HG02798 (cell line): Measurements from ENCODE around the gene CHCHD3.
A peak's percentile ranks its signal among the peaks of the same experiment; 100 is the strongest.
"Not testable (repeated sequence)": the region's sequence is repeated elsewhere in the genome, so short reads cannot be mapped to it uniquely, and the experiment has no call there.

Experiments used
- ATAC-seq: cut with Tn5 transposase; IDR thresholded peaks from one replicate; pipeline ENCODE4 v1.9.1; 2021; ENCODE audit warnings: mild to moderate bottlenecking; ENCODE audit not compliant: unreplicated experiment, poor library complexity

The CHCHD3 gene

DNA sequence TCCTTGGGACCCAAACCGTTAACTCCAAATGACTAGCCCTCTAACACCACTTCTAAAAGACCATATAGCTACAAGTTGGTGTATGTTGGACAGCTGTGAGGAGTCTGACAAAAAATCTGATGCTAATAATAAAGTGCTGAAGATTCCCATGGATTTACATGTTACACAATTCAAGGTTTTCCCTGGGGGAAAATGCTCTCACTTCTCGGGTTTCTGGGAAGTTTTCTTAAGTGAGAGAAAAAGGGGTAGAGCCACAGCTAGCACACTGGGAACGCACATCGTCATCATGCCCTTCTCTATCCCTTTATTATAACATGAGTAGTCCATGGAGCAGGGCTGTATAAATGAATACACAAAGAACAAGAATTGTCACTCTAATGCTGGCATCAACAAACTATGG, 162.1 kb downstream of the CHCHD3 start:
- no peak for ATAC-seq

GRCh38 chr7:132915647-132916046, 166.2 kb downstream of the CHCHD3 start:
- ATAC-seq, result no peak

GRCh38 chr7:132910657-132911056, 171.2 kb downstream of the CHCHD3 start:
- no peak for ATAC-seq

- no peak for ATAC-seq
These were observed 174.4 kb downstream of the CHCHD3 start for GRCh38 chr7:132907380-132907940.

- peak; percentile 63 for ATAC-seq
These were observed 175.6 kb downstream of the CHCHD3 start for GRCh38 chr7:132906193-132906835.

- ATAC-seq, result peak; percentile 42
These were observed 176.8 kb downstream of the CHCHD3 start for GRCh38 chr7:132905136-132905535.

- no peak for ATAC-seq
These were observed 177.7 kb downstream of the CHCHD3 start for GRCh38 chr7:132904209-132904608.

DNA sequence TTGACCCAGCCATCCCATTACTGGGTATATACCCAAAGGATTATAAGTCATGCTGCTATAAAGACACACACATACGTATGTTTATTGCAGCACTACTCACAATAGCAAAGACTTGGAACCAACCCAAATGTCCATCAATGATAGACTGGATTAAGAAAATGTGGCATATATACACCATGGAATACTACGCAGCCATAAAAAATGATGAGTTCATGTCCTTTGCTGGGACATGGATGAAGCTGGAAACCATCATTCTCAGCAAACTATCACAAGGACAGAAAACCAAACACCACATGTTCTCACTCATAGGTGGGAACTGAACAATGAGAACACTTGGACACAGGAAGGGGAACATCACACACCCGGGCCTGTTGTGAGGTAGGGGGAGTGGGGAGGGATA, 179.6 kb downstream of the CHCHD3 start:
- not testable (repeated sequence) for ATAC-seq

DNA sequence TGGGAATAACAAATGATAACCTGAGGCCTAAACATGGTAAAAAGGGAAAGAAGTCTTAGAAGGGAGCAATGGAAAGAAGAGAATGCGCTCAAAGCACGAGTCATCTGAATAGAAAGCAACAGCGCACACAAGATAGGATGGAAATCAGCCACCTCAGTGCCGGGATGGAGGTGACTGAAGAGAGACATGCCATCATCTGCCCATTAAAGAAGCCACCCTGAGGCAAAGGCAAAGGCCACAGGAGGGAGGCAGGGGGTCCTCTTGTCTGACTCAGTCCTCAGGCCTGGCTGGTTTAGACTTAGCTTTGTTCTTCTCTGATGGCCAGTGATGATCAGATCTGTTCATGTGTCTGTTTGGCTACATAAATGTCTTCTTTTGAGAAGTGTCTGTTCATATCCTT, 180.6 kb downstream of the CHCHD3 start:
- ATAC-seq, result no peak

- no peak for ATAC-seq
These were observed 182.1 kb downstream of the CHCHD3 start for GRCh38 chr7:132899833-132900232.

DNA sequence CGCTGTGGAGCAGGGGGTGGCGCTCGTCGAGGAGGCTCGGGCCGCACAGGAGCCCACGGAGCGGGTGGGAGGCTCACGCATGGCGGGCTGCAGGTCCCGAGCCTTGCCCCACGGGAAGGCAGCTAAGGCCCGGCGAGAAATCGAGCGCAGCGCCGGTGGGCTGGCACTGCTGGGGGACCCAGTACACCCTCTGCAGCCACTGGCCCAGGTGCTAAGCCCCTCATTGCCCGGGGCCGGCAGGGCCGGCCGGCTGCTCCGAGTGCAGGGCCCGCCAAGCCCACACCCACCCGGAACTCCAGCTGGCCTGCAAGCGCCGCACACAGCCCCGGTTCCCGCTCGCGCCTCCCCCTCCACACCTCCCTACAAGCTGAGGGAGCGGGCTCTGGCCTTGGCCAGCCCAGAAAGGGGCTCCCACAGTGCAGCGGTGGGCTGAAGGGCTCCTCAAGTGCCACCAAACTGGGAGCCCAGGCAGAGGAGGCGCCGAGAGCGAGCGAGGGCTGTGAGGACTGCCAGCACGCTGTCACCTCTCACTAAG, 183.2 kb downstream of the CHCHD3 start:
- ATAC-seq, result not testable (repeated sequence)

DNA sequence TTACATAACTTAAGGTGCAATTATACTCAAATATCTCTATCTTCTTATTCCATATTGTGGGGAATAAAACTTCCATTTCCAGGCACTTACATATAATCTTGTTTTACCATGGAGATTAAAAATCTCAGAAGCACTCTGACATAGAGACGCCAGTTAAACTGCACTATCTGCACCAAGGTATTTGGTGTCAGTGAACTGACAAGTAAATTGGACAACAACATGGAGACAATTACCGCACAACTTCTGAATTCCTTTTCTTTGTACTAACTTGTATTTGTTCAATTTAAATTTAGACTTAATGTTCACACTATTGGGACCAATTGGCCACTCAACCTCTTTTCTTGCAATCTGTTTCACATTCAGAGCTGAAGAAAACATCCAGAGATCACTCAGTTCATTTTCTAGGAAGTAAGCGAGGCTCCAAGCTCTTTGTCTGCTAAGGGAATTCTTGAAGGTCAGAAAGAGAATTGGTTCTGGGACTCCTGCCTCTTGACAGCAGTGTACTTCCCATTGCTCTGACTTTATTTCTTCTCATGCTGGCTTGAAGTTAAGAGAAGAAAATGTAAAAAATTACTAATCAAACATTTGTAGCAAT, 184.7 kb downstream of the CHCHD3 start:
- no peak for ATAC-seq

- no peak for ATAC-seq
These were observed 186.7 kb downstream of the CHCHD3 start for GRCh38 chr7:132895231-132895630.

- ATAC-seq, result no peak
These were observed 188.3 kb downstream of the CHCHD3 start for GRCh38 chr7:132893560-132893959.

DNA sequence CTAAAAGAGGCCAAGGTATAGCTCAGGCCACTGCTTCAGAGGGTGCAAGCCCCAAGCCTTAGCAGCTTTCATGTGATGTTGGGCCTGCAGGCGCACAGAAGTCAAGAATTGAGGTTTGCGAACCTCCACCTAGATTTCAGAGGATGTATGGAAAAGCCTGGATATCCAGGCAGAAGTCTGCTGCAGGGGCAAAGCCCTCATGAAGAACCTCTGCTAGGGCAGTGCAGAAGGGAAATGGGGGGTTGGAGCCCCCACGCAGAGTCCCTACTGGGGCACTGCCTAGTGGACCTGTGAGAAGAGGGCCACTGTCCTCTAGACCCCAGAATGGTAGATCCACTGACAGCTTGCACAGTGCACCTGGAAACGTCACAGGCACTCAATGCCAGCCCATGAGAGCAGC, 189.1 kb downstream of the CHCHD3 start:
- not testable (repeated sequence) for ATAC-seq

- no peak for ATAC-seq
These were observed 190.3 kb downstream of the CHCHD3 start for GRCh38 chr7:132891554-132891953.

DNA sequence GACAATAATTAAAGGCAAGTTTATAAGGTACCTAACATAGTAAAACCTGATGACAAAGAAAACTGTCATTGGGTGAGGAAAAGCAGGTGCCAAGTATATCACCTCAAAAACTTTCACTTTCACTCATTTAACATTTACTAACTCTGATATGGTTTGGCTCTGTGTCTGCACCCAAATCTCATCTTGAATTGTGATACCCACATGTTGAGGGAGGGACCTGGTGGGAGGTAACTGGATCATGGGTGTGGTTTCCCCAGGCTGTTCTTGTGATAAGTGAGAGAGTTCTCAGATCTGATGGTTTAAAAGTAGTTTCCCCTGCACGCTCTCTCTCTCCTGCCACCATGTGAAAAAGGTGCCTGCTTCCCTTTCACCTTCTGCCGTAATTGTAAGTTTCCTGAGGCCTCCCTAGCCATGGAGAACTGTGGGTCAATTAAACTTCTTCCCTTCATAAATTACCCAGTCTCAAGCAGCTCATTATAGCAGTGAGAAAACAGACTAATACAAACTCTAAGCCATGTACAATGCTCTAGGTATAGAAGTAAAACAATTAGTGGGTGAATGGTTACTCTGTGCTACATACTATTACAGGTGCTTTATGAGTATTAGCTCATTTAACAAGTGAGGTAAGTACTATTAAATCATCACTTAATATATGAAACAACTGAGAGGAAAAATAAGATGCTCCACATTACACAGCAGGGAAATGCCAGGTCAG, 199.0 kb downstream of the CHCHD3 start:
- peak; percentile 61 for ATAC-seq

GRCh38 chr7:132881317-132881716, 200.6 kb downstream of the CHCHD3 start:
- ATAC-seq, result no peak

DNA sequence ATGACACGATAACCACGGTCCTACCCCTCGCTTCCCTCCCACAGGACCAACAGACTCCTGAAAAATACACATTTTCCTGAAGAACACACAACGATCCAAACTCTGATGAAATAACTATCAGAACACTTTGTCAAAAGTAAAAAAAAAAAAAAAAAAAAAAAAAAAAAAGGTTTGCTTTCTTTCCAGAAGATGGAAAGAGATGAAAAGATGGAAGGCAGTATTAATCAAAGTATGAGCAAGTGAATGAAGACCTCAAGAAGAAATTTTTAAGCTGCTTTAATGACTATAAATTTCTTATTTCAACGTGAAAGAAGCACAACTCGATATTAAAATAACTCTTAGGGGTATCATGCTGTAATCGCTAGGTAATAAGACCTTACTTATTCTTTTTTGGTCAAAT, 202.3 kb downstream of the CHCHD3 start:
- ATAC-seq, result no peak

DNA sequence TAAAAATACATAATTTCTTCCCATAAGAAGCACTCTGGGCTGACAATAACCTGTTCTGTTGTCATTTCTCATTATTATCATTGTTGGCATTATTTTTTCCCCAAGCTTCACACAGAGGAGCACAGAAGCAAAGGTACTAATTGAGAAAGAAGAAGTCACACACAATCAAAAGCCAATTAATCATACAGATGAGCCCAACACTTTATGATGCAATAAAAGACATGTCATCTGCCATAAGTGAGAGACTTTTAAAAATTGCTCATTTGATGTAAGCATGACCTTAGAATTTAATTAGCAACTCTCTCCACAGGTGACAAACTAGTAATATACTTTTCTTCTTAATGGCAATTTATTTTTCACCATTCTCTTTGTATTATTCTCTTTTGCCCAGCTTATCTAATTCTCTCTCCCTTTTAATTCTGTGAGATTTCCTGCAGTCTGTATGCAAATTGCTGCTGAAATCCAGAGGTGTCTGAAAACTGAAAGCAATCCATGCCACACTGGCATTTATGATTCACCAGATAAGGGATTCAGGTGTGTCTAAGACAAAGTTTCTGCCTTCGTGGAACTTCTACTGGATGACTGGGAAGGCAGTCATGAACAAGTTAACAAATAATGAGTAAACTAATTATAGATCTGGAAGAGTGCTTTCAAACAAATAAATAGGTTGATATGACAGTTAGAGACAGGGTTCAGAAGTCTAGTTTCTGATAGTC, 203.5 kb downstream of the CHCHD3 start:
- no peak for ATAC-seq
